Mesendoderm (in vitro differentiated cells): ENCODE measurements around the gene YDJC.

Experiments
- DNase-seq: peaks from one replicate; pipeline ENCODE4 v3.0.0; 2013
- H2AK5ac ChIP-seq: 2 replicates; pipeline ENCODE4 v1.6.1; 2013; ENCODE audit warnings: low read length, inconsistent platforms
- H2BK120ac ChIP-seq: 2 replicates; pipeline ENCODE4 v1.6.1; 2013; ENCODE audit warnings: low read depth, mild to moderate bottlenecking, low read length, moderate library complexity, mixed read lengths
- H2BK15ac ChIP-seq: replicated peaks from 2 replicates; pipeline ENCODE4 v1.6.1; 2013; ENCODE audit warnings: low read depth, mild to moderate bottlenecking, moderate library complexity
- H2BK5ac ChIP-seq: 2 replicates; pipeline ENCODE4 v1.6.1; 2013; ENCODE audit warnings: low read length, inconsistent platforms
- H3K18ac ChIP-seq: 2 replicates; pipeline ENCODE4 v1.6.1; 2013; ENCODE audit warnings: mild to moderate bottlenecking, low read length, mixed read lengths
- H3K23ac ChIP-seq: one replicate; pipeline ENCODE4 v1.6.1; 2013; ENCODE audit warnings: low read length
- H3K27ac ChIP-seq: 2 replicates; pipeline ENCODE4 v1.5.1; 2013; ENCODE audit warnings: low read depth, mild to moderate bottlenecking, inconsistent platforms, low read length, moderate library complexity
- H3K27me3 ChIP-seq: 2 replicates; pipeline ENCODE4 v1.6.1; 2013; ENCODE audit warnings: low read length, control low read depth, mild to moderate bottlenecking, inconsistent platforms; ENCODE audit not compliant: insufficient read depth, poor library complexity
- H3K36me3 ChIP-seq: 2 replicates; pipeline ENCODE4 v1.6.1; 2013; ENCODE audit warnings: low read length, inconsistent platforms; ENCODE audit not compliant: control insufficient read depth, insufficient read depth
- H3K4ac ChIP-seq: one replicate; pipeline ENCODE4 v1.6.1; 2013; ENCODE audit warnings: low read depth, mild to moderate bottlenecking, low read length, moderate library complexity
- H3K4me1 ChIP-seq: 2 replicates; pipeline ENCODE4 v1.6.1; 2013; ENCODE audit warnings: low read depth, low read length, inconsistent platforms; ENCODE audit not compliant: control insufficient read depth
- H3K4me2 ChIP-seq: 2 replicates; pipeline ENCODE4 v1.6.1; 2013; ENCODE audit warnings: low read length
- H3K4me3 ChIP-seq: 2 replicates; pipeline ENCODE4 v1.5.1; 2013; ENCODE audit warnings: mild to moderate bottlenecking, low read length
- H3K56ac ChIP-seq: one replicate; pipeline ENCODE4 v1.6.1; 2013; ENCODE audit warnings: low read length
- H3K79me1 ChIP-seq: 2 replicates; pipeline ENCODE4 v1.6.1; 2013; ENCODE audit warnings: low read length, inconsistent platforms
- H3K79me2 ChIP-seq: 2 replicates; pipeline ENCODE4 v1.6.1; 2013; ENCODE audit warnings: mild to moderate bottlenecking, low read length; ENCODE audit not compliant: control insufficient read depth, insufficient read depth
- H3K9ac ChIP-seq: 2 replicates; pipeline ENCODE4 v1.6.1; 2013; ENCODE audit warnings: low read length, inconsistent platforms
- H4K5ac ChIP-seq: one replicate; pipeline ENCODE4 v1.6.1; 2013; ENCODE audit warnings: low read length
- H4K8ac ChIP-seq: one replicate; pipeline ENCODE4 v1.6.1; 2013; ENCODE audit warnings: low read depth, mild to moderate bottlenecking, control low read depth, low read length, moderate library complexity
- WGBS: extraction: QIAGEN DNeasy Blood & Tissue Kit; methylation state at CpG from one replicate; pipeline ENCODE4 v1.1.7; 2013; ENCODE audit warnings: low lambda C conversion rate, missing lambda C conversion rate; ENCODE audit not compliant: insufficient coverage; ENCODE audit errors: extremely low coverage; 5-methylcytosine and 5-hydroxymethylcytosine counted together

The YDJC gene

DNA sequence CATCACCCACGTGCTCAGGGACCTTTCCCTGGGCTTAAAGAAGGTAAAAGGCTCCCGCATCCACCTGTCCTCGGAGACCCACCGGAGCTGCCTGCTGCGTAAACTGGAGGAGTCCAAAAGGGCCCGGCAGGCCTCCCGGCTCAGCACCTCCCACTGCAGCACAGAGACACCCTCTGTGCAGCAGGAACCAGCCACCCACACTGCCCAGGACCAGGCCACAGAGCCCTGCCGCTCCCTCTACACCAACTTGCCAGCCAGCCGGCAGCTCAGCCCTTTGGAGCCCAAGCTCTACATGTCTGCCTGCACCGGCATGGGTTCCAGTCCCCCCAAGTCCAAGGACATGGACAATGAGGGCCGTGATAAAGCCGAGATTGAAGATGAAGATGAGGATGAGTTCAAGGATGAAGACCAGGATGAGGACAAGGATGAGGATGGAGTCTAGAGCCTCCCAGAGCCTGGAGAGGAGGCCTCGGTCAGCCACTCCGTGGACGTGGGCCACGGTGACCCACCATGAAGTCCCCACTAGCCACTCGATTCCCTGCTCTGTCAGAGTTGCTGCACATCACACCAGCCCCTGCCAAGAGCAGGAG lies 6.9 kb upstream of the YDJC start:
- Histone ChIP-seq H3K23ac (no peak overlapping the region), H3K27me3 (no peaks in the 10 kb centered on the region), H3K79me1 (no peaks in the 10 kb centered on the region), H3K4me1 (no peaks in the 10 kb centered on the region), H2BK120ac (no peak overlapping the region), H2AK5ac (no peak overlapping the region), H3K79me2 (no peaks in the 10 kb centered on the region), H2BK15ac (no peak overlapping the region), H3K4me3 (no peak overlapping the region), H4K5ac (no peak overlapping the region), H3K4ac (no peak overlapping the region), H3K4me2 (no peak overlapping the region), H3K9ac (no peak overlapping the region), H3K27ac (no peak overlapping the region), H2BK5ac (no peak overlapping the region), H3K36me3 (no peaks in the 10 kb centered on the region), H3K18ac (no peak overlapping the region), H4K8ac (no peak overlapping the region), H3K56ac (no peak overlapping the region)
- no peak for DNase-seq
- WGBS = no CpG with 5 or more reads among the region's 17 CpGs

DNA sequence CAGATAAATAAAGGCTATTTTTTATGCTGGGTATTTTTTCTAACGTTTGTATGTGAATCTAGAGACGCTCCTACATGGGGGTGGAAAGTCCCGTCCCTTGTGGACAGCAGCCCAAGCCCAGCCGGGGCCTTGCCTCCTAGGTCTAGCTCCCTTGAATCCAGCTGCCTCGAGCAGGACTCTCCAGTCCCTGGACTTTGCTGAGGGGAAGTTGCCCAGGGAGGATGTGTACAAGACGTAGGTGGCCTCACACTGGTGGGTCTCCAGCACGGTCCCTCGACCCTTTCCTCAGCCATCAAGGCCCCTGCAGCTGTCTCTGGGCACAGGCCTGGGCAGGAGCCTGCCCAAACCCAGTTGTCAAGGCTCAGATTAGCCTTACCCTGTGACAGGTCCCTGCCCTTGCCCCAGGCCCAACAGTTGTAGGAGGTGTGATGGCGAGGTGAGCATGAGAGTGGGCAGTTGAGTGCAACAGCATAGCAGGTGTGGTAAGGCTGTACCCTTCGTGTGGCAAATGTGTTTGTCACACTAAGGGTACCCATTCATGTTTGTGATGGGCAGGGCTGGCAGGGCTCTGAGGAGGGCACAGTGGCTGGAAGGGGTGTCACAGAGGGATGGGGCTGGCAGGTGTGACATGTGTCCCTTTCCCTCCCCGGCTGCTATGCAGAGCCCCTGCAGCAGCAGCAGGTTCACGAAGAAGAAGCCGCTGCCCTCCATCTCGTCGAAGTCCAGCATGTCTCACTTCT lies 6.1 kb upstream of the YDJC start:
- DNase-seq = no peak
- Histone ChIP-seq H3K27me3 (no peaks in the 10 kb centered on the region), H4K5ac (no peak overlapping the region), H3K79me2 (no peaks in the 10 kb centered on the region), H2BK15ac (no peak overlapping the region), H3K18ac (no peak overlapping the region), H3K9ac (no peak overlapping the region), H3K36me3 (no peaks in the 10 kb centered on the region), H2BK120ac (no peak overlapping the region), H2BK5ac (no peak overlapping the region), H2AK5ac (no peak overlapping the region), H3K4me2 (no peak overlapping the region), H3K4ac (no peak overlapping the region), H3K23ac (no peak overlapping the region), H4K8ac (no peak overlapping the region), H3K56ac (no peak overlapping the region), H3K4me3 (no peak overlapping the region), H3K4me1 (no peaks in the 10 kb centered on the region), H3K79me1 (no peaks in the 10 kb centered on the region), H3K27ac (no peak overlapping the region)
- WGBS = no CpG with 5 or more reads among the region's 15 CpGs

DNA sequence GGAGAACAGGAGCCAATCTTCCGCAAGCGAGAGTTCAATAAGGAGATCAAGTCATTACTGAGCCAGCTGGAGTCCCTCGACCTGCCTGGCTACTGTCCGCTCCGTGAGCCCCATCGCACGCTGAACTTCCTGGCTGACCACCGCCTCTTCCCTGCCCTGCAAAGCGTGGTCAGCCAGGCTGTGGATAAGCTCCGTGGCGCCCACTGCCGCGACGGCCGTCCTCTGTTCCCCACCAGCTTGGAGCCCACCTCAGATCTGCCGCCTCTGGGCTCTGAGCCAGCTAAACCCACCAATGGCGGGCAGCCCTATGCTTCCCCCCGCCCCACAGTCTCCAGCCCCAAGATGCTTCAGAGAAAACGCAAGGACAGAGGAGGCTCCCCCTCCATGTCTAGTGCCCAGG lies 5.0 kb upstream of the YDJC start:
- no peak overlapping the region for H3K27ac ChIP-seq
- no CpG with 5 or more reads among the region's 19 CpGs for WGBS
- H2BK120ac ChIP-seq = no peak overlapping the region
- no peak overlapping the region for H4K8ac ChIP-seq
- no peaks in the 10 kb centered on the region for H3K36me3 ChIP-seq
- DNase-seq = no peak
- H2BK15ac ChIP-seq = no peak overlapping the region
- no peaks in the 10 kb centered on the region for H3K27me3 ChIP-seq
- no peaks in the 10 kb centered on the region for H3K4me1 ChIP-seq
- H3K79me1 ChIP-seq = no peaks in the 10 kb centered on the region
- no peak overlapping the region for H3K56ac ChIP-seq
- no peak overlapping the region for H3K4ac ChIP-seq
- H3K9ac ChIP-seq = no peak overlapping the region
- no peak overlapping the region for H3K23ac ChIP-seq
- no peak overlapping the region for H2BK5ac ChIP-seq
- no peak overlapping the region for H4K5ac ChIP-seq
- H3K18ac ChIP-seq = no peak overlapping the region
- no peaks in the 10 kb centered on the region for H3K79me2 ChIP-seq
- H2AK5ac ChIP-seq = no peak overlapping the region
- H3K4me3 ChIP-seq = no peak overlapping the region
- no peak overlapping the region for H3K4me2 ChIP-seq

- DNase-seq = no peak
- no peak overlapping the region for H3K9ac ChIP-seq
- no peaks in the 10 kb centered on the region for H3K79me2 ChIP-seq
- no peaks in the 10 kb centered on the region for H3K27me3 ChIP-seq
- no peak overlapping the region for H3K4me3 ChIP-seq
- H2AK5ac ChIP-seq = no peak overlapping the region
- no peak overlapping the region for H2BK5ac ChIP-seq
- no peak overlapping the region for H3K27ac ChIP-seq
- no peak overlapping the region for H3K4ac ChIP-seq
- H4K8ac ChIP-seq = no peak overlapping the region
- no peaks in the 10 kb centered on the region for H3K36me3 ChIP-seq
- peaks cover 2% of the 10 kb centered on the region for H3K79me1 ChIP-seq
- no peak overlapping the region for H3K4me2 ChIP-seq
- H2BK120ac ChIP-seq = no peak overlapping the region
- H3K4me1 ChIP-seq = no peaks in the 10 kb centered on the region
- no peak overlapping the region for H3K18ac ChIP-seq
- no peak overlapping the region for H2BK15ac ChIP-seq
- no CpG with 5 or more reads among the region's 16 CpGs for whole genome bisulfite sequencing
- no peak overlapping the region for H3K56ac ChIP-seq
- H3K23ac ChIP-seq = no peak overlapping the region
- no peak overlapping the region for H4K5ac ChIP-seq
Observed at GRCh38 chr22:21634081-21634480, 4.3 kb upstream of the YDJC start.

DNA sequence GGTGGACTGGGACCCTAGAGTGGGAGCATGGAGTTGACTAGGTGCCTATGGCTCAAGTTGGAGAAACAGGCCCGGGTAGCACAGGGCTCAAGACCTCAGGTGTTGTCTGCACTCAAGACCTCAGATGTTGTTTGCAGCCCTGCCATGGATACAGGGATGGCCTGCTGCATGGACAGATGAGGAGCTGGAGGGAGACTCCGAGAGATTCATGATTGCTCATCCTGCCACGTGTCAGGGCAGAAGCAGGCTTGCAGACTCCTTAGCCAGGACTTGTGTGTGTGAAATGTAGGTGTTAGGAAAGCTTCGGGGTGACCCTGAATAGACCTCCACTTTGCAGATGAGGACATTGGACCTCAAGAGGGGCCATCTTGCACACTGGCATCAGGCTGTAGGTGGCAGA lies 3.7 kb upstream of the YDJC start:
- Histone ChIP-seq H2BK120ac (no peak overlapping the region), H3K4ac (no peak overlapping the region), H3K27ac (no peak overlapping the region), H3K79me1 (peaks cover 3% of the 10 kb centered on the region), H3K79me2 (peaks cover 2% of the 10 kb centered on the region), H3K18ac (no peak overlapping the region), H2BK5ac (no peak overlapping the region), H3K4me3 (no peak overlapping the region), H3K56ac (no peak overlapping the region), H4K8ac (no peak overlapping the region), H2BK15ac (no peak overlapping the region), H3K36me3 (no peaks in the 10 kb centered on the region), H3K23ac (no peak overlapping the region), H4K5ac (no peak overlapping the region), H2AK5ac (no peak overlapping the region), H3K9ac (no peak overlapping the region), H3K4me1 (no peaks in the 10 kb centered on the region), H3K4me2 (no peak overlapping the region), H3K27me3 (no peaks in the 10 kb centered on the region)
- no peak for DNase-seq
- WGBS = no CpG with 5 or more reads among the region's 4 CpGs

- Histone ChIP-seq H4K8ac (no peak overlapping the region), H3K23ac (no peak overlapping the region), H3K27me3 (no peaks in the 10 kb centered on the region), H3K79me1 (peaks cover 7% of the 10 kb centered on the region), H3K4me2 (no peak overlapping the region), H3K36me3 (no peaks in the 10 kb centered on the region), H3K79me2 (peaks cover 5% of the 10 kb centered on the region), H4K5ac (no peak overlapping the region), H3K9ac (no peak overlapping the region), H3K4me3 (no peak overlapping the region), H2BK5ac (no peak overlapping the region), H3K4ac (no peak overlapping the region), H3K27ac (no peak overlapping the region), H2BK120ac (no peak overlapping the region), H3K4me1 (no peaks in the 10 kb centered on the region), H3K18ac (no peak overlapping the region), H2BK15ac (no peak overlapping the region), H3K56ac (no peak overlapping the region), H2AK5ac (no peak overlapping the region)
- WGBS = no CpG with 5 or more reads among the region's 18 CpGs
- DNase-seq = no peak
Observed at GRCh38 chr22:21632931-21633330, 3.1 kb upstream of the YDJC start.
